Esophagus muscularis mucosa (tissue), 4 donors: ENCODE data around the gene PLA2G4D. TPM values are rescaled to one million over a fixed set of nuclear protein-coding genes. Genes with fewer than 3 reads are reported as not detected.
"Not testable (repeated sequence)": the region's sequence is repeated elsewhere in the genome, so short reads cannot be mapped to it uniquely, and the experiment has no call there.

Source experiments
- DNase-seq: peaks from one replicate; pipeline ENCODE4 v3.0.0-alpha.2; 2017; ENCODE audit errors: extremely low spot score
- H3K27ac ChIP-seq, 4 donors: fragments of 200-600 bp; sonication (generic); replicated peaks in 1 of 4; 1 replicate in 3 of 4; 2 replicates in 1 of 4; pipeline ENCODE4 v1.5.1; 2016 to 2019; ENCODE audit warnings: mild to moderate bottlenecking in 1 of 4
- H3K27me3 ChIP-seq, 4 donors: fragments of 200-600 bp; sonication (generic); one replicate each; pipeline versions ENCODE4 v1.5.1 to v1.6.0; 2016 to 2019
- H3K36me3 ChIP-seq, 4 donors: fragments of 200-600 bp; sonication (generic); one replicate each; pipeline ENCODE4 v1.5.1; 2016 to 2019
- H3K4me1 ChIP-seq, 4 donors: fragments of 200-600 bp; sonication (generic); one replicate each; pipeline ENCODE4 v1.5.1; 2016 to 2019
- H3K4me3 ChIP-seq, 4 donors: fragments of 200-600 bp; sonication (generic); 1 replicate in 2 of 4; 2 replicates in 2 of 4; pipeline ENCODE4 v1.5.1; 2016 to 2019; ENCODE audit warnings: mild to moderate bottlenecking in 4 of 4, moderate library complexity in 1 of 4
- H3K9me3 ChIP-seq, 4 donors: fragments of 200-600 bp; sonication (generic); 1 replicate in 3 of 4; 2 replicates in 1 of 4; pipeline ENCODE4 v1.5.1; 2016 to 2019
- EP300 ChIP-seq: sonication (generic); formaldehyde crosslinking; IDR thresholded peaks from one replicate; pipeline ENCODE4 v1.6.1; 2017; ENCODE audit warnings: antibody characterized with exemption
- POLR2A ChIP-seq: fragments of 450-650 bp; IDR thresholded peaks from one replicate; pipeline ENCODE4 v1.6.1; 2017; ENCODE audit warnings: antibody characterized with exemption, moderate library complexity, mild to moderate bottlenecking, low read depth
- POLR2AphosphoS5 ChIP-seq, 2 donors: sonication (generic); formaldehyde crosslinking; IDR thresholded peaks; one replicate each; pipeline ENCODE4 v1.6.1; 2017; ENCODE audit warnings: antibody characterized with exemption in 2 of 2
- WGBS: methylation state at CpG from one replicate; pipeline ENCODE4 v1.1.5; 2018; 5-methylcytosine and 5-hydroxymethylcytosine counted together
- intact Hi-C: fragments of 100-400 bp; cut with DNase I; formaldehyde crosslinking; loops from one replicate; pipeline ENCODE4 v1.15.1; 2023
- total RNA-seq, 4 donors: library from RNA; depleted of rRNA; stranded (reverse); fragments of >200 nt; gene quantifications; one replicate each; pipeline versions ENCODE4 v1.1.0 to v1.2.1, GENCODE V29; 2016
- TF ChIP-seq, protein P1 (sequence below), 3 experiments: fragments of 200-600 bp in 2 of 3; fragments of 450-650 bp in 1 of 3; sonication (generic) in 2 of 3; IDR thresholded peaks; one replicate each; pipeline ENCODE4 v1.5.1; 2017 to 2019; ENCODE audit warnings: antibody characterized with exemption in 3 of 3, mild to moderate bottlenecking in 2 of 3, moderate library complexity in 1 of 3

The PLA2G4D gene
- total RNA-seq, 4 donors from 2014 or later, result not detected

GRCh38 chr15:42100021-42100800 lies 5.8 kb upstream of the PLA2G4D start:
- intact Hi-C loops, result no loop called here
- Histone ChIP-seq H3K4me1 (no peaks in the 10 kb centered on the region), H3K27me3 (peaks cover 0 to 5% (median 0%) of the 10 kb centered on the region in 4 donors), H3K9me3 (no peaks in the 10 kb centered on the region), H3K27ac (no peak overlapping the region), H3K36me3 (no peaks in the 10 kb centered on the region), H3K4me3 (no peak overlapping the region)
- 79% methylated on average over 8 of the region's 8 CpGs for WGBS
- peak; percentile 92 for DNase-seq
- TF ChIP-seq EP300 (no peak), POLR2A (no peak), POLR2AphosphoS5 (IDR thresholded peaks at IDR 0.05) (no peak)
- TF ChIP-seq, protein P1, sequence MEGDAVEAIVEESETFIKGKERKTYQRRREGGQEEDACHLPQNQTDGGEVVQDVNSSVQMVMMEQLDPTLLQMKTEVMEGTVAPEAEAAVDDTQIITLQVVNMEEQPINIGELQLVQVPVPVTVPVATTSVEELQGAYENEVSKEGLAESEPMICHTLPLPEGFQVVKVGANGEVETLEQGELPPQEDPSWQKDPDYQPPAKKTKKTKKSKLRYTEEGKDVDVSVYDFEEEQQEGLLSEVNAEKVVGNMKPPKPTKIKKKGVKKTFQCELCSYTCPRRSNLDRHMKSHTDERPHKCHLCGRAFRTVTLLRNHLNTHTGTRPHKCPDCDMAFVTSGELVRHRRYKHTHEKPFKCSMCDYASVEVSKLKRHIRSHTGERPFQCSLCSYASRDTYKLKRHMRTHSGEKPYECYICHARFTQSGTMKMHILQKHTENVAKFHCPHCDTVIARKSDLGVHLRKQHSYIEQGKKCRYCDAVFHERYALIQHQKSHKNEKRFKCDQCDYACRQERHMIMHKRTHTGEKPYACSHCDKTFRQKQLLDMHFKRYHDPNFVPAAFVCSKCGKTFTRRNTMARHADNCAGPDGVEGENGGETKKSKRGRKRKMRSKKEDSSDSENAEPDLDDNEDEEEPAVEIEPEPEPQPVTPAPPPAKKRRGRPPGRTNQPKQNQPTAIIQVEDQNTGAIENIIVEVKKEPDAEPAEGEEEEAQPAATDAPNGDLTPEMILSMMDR (IDR thresholded peaks at IDR 0.05), result no peak

DNA sequence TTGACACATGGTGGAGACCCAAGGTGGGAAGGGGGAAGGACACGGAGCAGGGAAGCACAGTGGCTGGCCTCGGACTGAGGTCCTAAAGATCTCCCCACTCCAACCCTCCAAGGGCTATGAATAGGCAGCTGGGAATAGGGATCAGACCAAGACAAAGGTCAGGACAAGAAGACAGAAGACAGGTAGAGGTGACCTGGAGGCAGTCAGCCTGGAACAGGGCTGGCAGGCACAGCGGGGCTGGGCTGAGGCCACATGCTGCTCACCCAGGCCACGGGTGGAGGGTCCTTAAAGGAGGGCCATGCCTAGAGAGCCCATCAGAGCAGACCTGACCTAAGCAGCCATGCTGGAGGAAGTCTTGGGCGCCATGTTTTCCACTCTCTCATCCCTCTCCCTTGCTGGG lies 2.7 kb upstream of the PLA2G4D start:
- H3K4me1 ChIP-seq, result peaks cover 0 to 7% (median 3%) of the 10 kb centered on the region in 4 donors
- DNase-seq, result no peak
- H3K9me3 ChIP-seq, result no peaks in the 10 kb centered on the region
- TF ChIP-seq POLR2A, result no peak
- TF ChIP-seq POLR2AphosphoS5 (IDR thresholded peaks at IDR 0.05), result no peak
- TF ChIP-seq, protein P1 (IDR thresholded peaks at IDR 0.05), result no peak
- TF ChIP-seq EP300, result no peak
- intact Hi-C loops, result no loop called here
- no peaks in the 10 kb centered on the region for H3K36me3 ChIP-seq
- 87% methylated on average over 5 of the region's 5 CpGs for WGBS
- H3K4me3 ChIP-seq, result no peak overlapping the region
- no peak overlapping the region for H3K27ac ChIP-seq
- peaks cover 0 to 16% (median 0%) of the 10 kb centered on the region in 4 donors for H3K27me3 ChIP-seq

GRCh38 chr15:42093966-42094365 lies 396 bp downstream of the PLA2G4D start:
- Histone ChIP-seq H3K27me3 (peaks cover 0 to 24% (median 0%) of the 10 kb centered on the region in 4 donors), H3K36me3 (no peaks in the 10 kb centered on the region), H3K27ac (no peak overlapping the region), H3K4me3 (no peak overlapping the region), H3K4me1 (peaks cover 0 to 7% (median 3%) of the 10 kb centered on the region in 4 donors), H3K9me3 (no peaks in the 10 kb centered on the region)
- intact Hi-C loops, result no loop called here
- DNase-seq, result no peak
- TF ChIP-seq EP300 (no peak), POLR2A (no peak), POLR2AphosphoS5 (IDR thresholded peaks at IDR 0.05) (no peak)
- TF ChIP-seq, protein P1 (IDR thresholded peaks at IDR 0.05), result no peak
- 94% methylated on average over 5 of the region's 7 CpGs for WGBS

DNA sequence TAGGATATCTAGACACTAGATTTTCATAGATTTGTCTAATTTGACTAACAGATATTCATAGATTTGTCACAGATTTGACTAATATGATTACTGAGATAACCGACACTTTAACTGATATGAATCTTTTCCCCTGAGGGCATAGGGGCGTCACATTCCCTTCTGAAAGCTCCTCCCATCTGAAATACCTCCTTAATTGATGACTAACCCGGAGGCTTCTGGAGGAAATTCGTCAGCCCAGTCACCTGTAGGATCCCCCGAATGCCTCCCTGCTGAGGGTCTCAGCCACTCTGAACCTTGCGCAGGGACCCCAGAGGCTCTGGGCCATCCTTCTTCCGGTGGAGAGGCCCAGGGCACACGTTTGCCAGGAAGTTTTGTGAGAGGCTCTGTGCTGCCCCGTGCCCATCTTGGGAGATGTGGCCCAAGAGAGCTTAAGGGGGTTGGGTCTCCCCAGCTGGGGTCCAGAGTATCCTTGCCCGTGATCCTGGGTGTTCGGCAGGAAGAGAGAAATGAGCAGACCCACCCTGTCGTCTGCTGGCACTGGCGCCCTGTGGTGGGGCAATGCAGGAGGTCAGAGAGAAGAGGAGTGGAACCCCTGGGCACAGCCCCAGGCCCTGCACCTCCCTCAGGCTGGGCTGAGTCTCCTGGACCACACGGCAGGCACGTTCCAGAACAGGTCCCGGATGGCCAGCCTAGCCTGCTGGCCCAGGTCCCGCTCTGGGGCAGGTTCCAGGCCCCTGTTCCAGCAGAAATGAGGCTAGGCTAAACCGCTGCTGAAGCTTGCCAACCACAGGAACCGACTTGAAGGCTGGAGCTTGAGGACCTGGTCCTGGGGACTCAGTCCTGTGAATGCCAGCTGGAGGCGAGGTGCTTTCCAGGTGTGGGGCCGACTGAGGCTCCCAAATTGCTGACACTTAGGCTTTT lies 1.7 kb downstream of the PLA2G4D start:
- intact Hi-C loops, result no loop called here
- Histone ChIP-seq H3K36me3 (no peaks in the 10 kb centered on the region), H3K27ac (no peak overlapping the region), H3K9me3 (no peaks in the 10 kb centered on the region), H3K4me1 (peaks cover 0 to 7% (median 3%) of the 10 kb centered on the region in 4 donors), H3K4me3 (no peak overlapping the region), H3K27me3 (peaks cover 0 to 23% (median 0%) of the 10 kb centered on the region in 4 donors)
- DNase-seq, result peak; percentile 81
- no peak for TF ChIP-seq EP300
- 65% methylated on average over 13 of the region's 21 CpGs for WGBS

- H3K4me1 ChIP-seq, H3K27ac ChIP-seq, H3K36me3 ChIP-seq, intact Hi-C loops, DNase-seq, H3K9me3 ChIP-seq, H3K4me3 ChIP-seq: not testable (repeated sequence)
- 86% methylated on average over 14 of the region's 14 CpGs for WGBS
- H3K27me3 ChIP-seq, result peaks cover 0 to 31% (median 0%) of the 10 kb centered on the region in 4 donors
These were observed 2.5 kb downstream of the PLA2G4D start for GRCh38 chr15:42091753-42092397.
